LNCaP clone FGC (cell line): Measurements from ENCODE around the gene CLEC2B.
A peak's percentile ranks its signal among the peaks of the same experiment; 100 is the strongest.

Experiments
- DNase-seq: peaks from one replicate; pipeline ENCODE4 v3.0.0-alpha.2; 2011; ENCODE audit warnings: low read depth
- H3K4me3 ChIP-seq: 2 replicates; pipeline ENCODE4 v1.5.1; 2011; ENCODE audit warnings: mild to moderate bottlenecking, low read depth, low read length, control low read depth
- CTCF ChIP-seq: IDR thresholded peaks from 2 replicates; pipeline ENCODE4 v1.5.1; 2012; ENCODE audit warnings: mild to moderate bottlenecking; ENCODE audit not compliant: control insufficient read depth, insufficient read depth; ENCODE audit errors: extremely low read depth

Gene CLEC2B

GRCh38 chr12:9809338-9809737, 59.8 kb downstream of the CLEC2B start:
- TF ChIP-seq CTCF, result no peak
- no peak overlapping the region for H3K4me3 ChIP-seq
- no peak for DNase-seq

DNA sequence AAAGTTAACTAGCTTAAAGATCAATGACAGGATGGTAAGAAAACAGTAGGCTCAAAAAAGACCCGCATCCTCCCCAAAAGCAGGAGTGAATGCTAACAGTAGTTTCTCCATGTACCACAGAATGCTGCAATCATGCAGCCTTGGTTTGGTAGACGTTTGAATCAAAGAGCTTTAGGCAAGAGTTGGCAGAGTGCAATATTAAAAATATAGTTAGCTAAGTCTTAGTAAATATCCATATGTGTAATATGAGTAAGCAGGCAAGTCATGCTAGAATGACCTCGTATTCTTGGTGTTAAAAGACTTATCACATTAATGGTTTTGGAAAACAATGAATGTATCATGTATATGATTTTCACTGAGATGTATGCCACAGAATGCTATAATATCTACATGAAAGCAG, 60.6 kb downstream of the CLEC2B start:
- no peak for TF ChIP-seq CTCF
- H3K4me3 ChIP-seq, result no peak overlapping the region
- DNase-seq, result no peak

- no peak for TF ChIP-seq CTCF
- DNase-seq, result peak; percentile 40
These were observed 62.4 kb downstream of the CLEC2B start for GRCh38 chr12:9806714-9807113.

DNA sequence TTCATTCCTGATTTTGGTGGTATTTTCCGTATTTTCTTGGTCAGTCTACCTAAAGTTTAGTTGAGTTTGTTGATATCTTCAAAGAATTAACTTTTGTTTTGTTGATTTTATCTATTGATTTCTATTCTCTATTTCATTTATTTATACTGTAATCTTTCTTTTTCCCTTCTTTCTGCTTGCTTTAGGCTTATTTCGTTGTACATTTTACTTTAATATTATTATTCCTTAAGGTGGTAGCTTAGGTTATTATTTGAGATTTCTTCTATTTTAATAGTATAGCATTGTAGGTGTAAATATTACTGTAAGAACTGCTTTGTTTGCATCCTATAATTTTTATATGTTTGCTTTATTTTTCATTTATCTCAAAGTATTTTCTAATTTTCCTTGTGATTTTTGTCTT, 63.3 kb downstream of the CLEC2B start:
- no peak for DNase-seq
- no peak for TF ChIP-seq CTCF
- no peak overlapping the region for H3K4me3 ChIP-seq

More at GRCh38 chr12:9806714-9807113, 62.4 kb downstream of the CLEC2B start:
- H3K4me3 ChIP-seq, result no peak overlapping the region
